HG03097 (cell line): Measurements from ENCODE around the gene TSPO2.

Experiments used
- ATAC-seq: cut with Tn5 transposase; IDR thresholded peaks from one replicate; pipeline ENCODE4 v1.9.1; 2021; ENCODE audit not compliant: unreplicated experiment, low FRiP score

The TSPO2 gene

DNA sequence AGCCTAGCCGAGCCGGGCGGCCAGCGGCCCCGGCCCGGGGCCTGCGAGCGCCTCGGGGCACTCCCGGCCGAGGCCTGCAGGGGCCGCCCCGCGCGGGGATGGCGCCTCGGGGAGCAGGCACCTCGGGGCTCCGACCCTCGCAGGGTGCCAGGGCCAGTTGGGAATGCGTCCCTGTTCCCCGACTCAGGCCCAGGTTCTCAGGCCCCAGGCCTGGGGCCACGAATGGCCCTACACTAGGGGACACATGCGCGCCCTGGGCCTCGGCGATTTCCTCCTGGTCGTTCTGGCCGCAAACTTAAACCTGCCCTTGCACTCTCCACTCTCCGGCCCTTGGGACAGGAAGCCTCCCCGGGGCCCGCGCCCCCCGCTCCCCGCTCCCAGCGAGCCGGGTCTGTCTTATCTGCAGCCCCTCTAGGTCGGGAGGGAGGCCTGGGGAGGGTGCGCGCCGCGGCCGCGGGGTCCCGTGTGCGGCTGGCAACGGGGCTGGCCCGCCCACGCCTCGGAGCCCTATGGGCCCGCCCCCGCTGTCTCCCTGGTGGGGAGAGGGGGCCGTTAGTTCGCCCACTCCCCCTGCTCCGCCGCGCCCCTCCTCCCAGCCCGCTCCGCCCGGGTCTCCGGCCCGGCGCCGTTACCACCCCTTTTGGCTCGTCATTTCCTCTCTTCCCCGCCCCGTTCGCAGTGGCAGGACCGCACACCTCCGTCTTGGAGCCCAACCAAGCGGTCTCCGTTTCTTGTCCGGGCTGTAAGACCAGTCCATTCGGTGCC, 31.1 kb downstream of the TSPO2 start:
- ATAC-seq, result peak; percentile 29

DNA sequence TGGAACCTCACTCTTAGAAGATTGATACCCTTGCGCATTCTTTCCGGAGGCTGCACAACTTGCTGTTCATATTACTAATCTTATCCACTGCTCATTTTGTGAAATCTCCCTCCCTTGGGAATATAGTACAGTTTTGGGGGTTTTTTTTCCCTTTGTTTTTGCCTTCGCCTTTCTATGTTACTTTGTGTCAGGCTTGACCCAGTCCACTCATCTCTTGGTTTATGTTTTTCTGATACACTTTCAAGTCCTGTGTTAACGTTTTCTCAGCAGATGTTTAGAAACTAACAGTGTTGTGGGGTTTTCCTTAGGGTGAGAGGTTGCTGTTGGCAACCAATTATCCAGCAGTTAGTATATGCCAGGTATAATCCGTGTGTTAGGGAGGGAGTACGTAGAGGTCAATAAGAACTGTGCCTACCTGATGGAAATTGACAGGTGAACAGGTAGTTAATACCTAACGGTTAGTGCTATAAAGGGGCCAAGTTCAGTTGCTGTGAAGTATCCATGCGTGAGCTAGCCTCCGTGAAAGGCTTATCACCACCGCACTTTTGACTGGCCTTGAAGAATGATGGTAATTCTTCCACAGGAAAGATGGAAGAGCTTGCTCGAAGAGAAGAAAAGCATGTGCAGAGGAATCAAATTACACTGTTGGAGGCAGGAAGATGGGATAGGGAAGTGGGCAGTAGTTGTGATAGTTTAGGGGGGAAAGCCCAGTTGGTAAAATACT, 31.9 kb downstream of the TSPO2 start:
- ATAC-seq, result no peak

DNA sequence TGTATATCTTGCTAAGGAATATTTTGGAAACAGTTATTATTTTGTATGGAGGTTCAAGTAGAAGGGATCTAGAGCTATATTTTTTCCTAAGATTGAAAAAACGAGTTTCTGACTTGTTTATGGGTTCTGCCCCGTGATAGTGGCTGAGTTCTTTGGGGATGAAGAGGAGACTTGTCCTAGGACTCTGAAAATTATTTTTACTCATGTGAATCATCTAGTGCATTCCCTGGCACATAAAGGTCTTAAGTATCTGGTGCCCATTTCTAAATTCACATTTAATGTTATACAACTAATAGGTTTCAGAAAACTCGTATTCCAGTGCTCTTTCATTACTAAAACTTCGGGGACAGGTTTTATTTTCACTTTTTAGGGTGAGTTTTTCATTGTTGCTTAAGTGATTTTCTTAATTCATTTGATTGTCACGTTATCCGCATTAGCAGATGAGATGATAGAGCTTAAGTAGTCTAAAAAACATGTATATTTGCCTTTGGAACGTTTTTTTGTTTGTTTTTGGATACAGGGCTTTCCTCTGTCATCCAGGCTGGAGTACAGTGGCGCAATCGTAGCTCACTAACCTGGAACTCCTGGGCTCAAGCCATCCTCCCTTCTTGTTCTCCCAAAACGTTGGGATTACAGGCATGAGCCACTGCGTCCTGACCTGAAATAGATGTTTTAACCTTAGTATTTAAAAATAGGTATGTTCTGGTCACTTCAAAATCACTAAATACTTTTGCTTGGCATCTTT, 32.6 kb downstream of the TSPO2 start:
- ATAC-seq, result no peak

DNA sequence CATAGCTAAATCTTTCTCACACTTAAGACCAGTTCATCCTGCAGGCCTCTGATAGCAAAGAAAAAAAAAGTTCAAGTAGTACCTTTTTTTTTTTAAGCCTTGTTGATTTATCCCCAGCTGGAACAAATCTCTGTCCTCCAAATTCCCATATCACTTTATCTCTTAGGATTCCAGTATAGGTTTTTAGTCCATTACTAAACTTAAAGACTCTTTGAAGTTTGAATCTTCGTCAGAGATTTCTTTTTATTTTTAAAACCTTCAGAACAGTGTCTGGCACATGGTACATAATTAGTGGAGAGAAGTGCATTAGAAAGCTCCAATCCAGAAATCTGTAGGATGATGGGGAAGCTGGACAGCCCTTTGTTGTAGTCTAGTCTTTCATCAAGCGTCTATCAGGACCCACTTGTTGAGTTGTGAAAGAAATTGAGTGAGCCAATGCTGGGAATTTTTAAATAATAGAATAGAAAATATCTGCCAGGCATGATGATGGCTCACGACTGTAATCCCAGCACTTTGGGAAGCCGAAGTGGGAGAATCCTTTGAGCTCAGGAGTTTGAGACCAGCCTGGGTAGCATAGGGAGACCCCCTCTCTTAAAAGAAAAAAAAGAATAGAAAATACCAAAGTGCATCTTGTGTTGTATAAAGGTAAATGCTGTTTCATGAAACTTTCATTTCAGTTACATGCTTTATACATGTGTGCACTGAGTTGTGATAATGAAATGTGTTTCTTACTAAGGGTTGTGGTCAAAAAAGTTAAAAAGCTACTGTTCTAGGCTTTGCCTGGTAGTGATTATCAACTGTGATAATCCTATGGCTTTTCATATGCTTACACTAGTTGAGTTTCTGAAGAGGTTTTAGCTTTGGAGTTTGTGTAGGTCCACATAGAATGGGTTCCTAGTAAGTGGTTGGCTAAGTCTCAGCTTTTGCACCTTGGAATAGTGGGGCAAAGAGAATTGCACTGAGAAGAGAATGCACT, 33.7 kb downstream of the TSPO2 start:
- ATAC-seq, result no peak

DNA sequence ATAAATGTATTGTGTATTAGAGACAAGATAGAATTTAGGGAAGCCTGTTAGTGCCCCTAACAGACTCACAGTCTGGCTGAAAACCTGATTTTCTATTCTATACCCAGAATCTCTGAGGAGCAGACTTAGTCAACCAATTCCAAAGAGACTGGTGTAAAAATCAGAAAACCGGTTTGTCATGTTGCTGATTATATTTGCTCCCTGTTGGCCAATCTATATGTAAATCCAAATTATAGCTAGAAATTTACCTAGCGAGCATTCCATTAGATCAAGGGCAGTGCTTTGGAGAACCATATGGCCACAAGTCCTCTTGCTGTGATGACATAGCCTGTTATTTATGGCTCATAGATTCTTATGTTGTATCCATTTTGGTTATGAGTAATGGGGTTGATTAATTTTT, 35.3 kb downstream of the TSPO2 start:
- no peak for ATAC-seq

DNA sequence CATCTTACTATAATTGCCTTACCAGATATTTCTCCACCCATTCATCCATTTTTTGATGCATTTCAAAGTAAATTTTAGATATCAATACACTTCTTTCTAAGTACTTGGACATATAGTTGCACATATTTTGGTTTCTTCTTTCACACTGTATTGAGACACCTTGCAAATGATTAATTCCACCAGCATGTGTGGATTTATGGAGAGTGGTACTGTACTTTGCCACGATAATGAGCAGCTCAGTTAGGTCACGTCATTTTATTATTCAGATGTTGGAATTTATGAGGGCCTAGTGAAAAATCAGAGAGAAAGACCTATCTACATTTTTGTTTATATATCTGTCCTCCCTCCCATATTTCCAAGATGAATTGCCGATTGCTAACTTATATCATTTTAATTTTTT, 35.8 kb downstream of the TSPO2 start:
- ATAC-seq, result no peak

DNA sequence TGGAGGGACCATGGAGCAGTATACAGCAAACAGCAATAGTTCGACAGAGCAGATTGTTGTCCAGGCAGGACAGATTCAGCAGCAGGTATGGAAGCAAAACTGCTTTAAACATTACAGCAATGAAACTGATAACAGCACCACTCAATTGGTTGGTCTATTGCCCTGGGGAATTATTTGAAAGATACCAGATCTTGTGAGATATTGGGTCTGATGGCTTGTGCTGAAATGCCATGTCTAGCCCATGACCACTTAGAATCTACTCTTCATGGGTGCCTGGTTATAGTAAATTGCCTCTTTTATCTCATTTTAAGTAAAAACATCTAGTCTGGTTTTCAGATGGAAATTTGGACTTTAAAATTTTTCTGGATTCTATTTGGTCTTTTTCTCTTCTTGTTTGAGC, 36.8 kb downstream of the TSPO2 start:
- ATAC-seq, result no peak

DNA sequence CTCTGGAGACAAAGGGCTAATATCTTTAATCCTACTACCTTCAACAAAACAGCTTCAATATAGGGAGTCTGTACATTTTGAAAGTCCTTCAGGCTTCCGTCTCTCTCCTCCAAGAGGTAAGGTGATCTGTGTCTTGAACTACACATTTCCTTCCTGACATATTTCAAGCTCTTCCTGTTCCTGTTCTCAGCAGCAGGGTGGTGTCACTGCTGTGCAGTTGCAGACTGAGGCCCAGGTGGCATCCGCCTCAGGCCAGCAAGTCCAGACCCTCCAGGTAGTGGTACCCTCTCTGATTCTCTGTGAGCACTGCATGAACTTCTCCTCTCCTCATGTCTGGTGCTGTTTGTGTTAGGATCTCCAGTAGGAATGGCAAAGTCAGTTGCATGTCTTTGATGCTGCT, 38.4 kb downstream of the TSPO2 start:
- ATAC-seq, result no peak

DNA sequence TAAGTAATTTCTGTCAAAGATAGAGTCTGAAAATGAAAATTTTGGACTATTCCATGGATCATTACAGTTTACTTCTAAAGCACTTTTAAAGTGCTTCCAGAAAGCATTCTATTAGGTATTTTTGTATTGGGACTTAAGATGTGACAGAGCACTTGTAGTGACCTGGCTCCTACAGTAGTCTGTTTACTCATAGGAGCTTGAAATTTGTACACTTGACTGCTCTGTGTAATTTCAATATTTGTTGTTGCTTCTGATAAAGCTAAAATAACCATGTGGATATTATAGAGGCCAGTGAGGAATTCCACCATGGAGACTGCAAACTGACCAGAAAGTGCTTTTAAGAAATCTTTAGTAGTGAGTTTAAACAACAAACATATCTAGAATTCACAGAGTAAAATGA, 40.8 kb downstream of the TSPO2 start:
- ATAC-seq, result no peak

DNA sequence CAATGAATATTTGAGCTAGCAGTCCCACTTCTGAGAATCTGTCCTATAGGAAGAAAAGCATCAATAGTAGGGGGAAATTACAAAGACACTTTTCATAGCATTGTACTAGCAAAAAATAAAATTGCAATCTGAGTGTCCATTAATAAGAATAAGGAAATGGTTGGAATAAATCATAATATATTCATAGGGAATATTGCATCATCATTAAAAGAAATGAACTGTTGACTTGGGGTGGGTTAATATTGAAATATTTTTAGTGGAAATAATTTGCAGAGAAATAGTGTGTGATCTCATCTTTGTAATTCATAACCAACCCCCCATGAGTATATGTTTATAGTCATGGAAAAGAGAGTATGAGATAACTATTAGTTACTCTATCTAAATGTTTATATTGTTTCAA, 42.9 kb downstream of the TSPO2 start:
- ATAC-seq, result no peak

DNA sequence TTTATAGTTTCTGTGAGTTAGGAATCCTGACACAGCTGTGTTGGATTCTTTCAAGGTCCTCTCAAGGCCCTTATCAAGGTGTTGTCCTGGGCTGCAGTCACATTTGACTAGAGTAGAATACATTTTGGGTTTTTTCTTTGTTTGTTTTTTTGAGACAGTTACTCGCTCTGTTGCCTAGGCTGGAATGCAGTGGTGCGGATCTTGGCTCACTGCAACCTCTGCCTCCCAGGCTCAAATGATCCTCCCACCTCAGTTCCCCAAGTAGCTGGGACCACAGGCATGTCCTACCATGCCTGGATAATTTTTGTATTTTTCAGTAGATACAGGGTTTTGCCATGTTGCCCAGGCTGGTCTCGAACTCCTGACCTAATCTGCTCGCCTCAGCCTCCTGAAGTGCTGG, 46.2 kb downstream of the TSPO2 start:
- no peak for ATAC-seq

DNA sequence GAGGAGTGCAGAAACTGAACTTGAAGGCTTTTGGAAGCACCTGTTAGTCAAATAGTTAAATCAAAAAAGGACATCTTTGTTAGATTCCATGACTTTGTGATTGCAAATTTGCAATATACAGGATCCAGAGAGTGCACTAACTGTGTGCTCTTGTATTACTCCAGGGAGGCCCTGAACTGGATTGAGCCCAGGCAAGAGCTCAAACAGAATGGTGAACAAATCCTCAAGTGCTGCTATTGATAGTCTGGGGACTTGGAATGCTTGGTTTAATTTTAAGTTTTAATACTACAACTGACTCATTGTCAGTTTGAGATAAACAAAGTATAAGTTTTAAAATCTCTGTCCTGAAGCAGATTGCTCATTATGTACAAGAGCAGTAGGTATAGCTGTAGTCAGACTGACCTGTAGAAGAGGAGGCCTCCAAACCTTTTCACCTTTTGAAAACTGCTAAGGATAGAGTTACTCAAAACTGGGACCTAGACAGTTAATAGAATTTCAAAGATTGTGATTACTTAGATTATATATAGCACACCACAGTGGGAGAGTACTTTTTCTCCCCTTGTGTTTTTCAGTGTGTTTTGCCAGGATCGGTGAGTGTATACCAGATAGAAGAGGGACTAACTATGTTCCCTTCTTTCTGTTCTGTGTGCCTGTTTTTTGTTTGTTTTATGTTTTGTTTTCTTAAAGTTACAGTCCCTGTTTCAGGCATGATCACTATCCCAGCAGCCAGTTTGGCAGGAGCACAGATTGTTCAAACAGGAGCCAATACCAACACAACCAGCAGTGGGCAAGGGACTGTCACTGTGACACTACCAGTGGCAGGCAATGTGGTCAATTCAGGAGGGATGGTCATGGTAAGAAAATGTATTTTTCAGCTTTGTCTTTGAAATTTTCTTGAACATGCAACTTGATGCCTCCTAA, 48.8 kb downstream of the TSPO2 start:
- ATAC-seq, result no peak

DNA sequence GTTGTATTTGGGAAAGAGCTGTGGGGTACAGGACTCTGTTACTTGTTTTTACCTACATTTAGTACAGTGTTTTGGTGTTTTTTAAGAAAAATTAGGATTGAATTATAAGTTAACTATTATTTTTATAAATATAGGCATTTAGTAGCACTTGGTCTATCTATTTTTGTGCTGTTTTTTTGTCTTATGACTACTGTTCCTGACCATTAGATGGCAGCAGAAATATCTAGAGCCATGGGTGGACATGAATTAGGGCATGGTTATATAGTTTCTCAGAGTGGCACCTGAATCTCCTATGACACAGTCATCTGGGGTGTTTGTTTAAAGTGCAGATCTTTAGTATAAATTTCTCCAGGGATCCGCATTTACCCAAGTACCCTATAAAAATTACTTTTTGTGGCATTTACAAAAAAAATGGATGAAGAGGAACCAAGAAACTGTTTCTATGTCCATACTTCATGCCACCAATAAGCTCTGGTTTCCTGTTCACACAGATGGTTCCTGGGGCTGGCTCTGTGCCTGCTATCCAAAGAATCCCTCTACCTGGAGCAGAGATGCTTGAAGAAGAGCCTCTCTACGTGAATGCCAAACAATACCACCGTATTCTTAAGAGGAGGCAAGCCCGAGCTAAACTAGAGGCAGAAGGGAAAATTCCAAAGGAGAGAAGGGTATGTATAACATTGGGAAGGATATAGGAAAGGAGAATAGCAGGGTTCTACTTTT, 50.3 kb downstream of the TSPO2 start:
- ATAC-seq, result no peak

DNA sequence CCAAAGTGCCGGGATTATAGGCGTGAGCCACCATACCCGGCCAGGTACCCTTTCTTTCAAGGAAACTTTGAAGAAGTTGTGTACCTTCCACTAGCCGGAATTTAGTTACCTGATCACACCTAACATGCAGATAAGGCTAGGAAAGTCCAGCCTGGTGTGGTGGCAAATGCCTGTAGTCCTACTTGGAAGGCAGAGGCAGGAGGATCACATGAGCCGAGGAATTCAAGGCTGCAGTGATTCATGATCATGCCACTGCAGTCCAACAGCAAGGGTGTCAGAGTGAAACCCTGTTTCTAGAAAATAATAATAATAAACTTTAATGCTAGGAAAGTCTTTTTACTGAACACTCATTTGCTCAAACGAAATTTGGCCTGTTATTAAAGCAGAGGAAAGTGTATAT, 51.5 kb downstream of the TSPO2 start:
- no peak for ATAC-seq
